ENCODE results near the gene PPP1R13B.
"Not testable (repeated sequence)": the region's sequence is repeated elsewhere in the genome, so short reads cannot be mapped to it uniquely, and the experiment has no call there.

Gene PPP1R13B

DNA sequence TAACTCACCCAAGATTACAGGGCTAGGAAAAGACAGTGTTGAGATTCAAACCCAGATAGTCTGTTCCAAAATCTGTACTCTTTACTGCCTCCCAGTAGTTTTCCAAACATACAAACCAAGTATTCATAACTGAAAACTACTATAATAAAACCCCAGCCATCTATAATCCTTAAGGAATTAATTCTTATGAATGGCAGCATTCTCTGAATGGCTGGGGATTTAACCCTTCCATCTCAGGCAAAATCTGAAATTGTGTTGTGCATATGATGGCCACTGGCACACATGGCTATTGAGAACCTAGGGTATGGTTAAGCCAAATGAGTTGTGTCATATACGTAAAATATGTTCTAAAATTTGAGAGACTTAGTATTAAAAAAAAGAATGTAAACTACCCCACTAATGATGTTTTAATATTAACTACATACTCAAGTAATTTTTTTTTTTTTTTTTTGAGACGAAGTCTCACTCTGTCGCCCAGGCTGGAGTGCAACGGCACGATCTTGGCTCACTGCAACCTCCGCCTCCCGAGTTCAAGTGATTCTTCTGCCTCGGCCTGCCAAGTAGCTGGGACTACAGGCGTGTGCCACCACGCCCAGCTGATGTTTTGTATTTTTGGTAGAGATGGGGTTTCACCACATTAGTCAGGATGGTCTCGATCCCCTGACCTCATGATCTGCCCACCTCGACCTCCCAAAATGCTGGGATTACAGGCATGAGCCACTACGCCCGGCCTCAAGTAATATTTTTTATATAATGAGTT, 16.7 kb downstream of the PPP1R13B start:
- no peak for FAIRE-seq

DNA sequence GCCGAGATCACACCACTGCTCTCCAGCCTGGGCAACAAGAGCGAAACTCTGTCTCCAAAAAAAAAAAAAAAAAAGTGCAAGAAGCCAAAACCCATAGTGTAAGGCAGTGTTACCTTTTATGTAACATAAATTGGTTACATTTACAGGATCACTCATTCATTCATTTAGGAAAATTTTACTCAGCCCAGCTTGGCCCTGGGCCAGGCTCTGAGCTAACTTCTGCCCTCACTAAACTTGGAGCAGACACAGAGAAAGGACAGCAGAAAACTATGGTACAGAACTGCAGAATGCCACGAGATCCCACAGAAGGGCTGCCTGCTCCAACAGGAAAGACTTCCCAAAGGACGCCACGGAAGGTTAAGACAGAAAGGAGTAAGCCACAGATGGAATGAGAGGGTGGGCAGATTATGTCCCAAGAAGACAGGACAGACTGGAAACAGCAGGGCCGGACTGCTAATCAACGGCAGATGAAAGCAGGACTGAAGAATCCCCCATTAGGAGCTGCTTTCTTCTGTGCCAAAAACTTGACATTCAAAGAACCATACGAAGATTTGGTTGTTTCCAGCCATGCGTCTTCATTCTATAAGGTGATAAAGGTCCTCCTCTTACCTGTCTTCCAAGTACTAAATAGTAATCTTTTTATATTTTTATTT, 18.9 kb downstream of the PPP1R13B start:
- FAIRE-seq, result no peak

DNA sequence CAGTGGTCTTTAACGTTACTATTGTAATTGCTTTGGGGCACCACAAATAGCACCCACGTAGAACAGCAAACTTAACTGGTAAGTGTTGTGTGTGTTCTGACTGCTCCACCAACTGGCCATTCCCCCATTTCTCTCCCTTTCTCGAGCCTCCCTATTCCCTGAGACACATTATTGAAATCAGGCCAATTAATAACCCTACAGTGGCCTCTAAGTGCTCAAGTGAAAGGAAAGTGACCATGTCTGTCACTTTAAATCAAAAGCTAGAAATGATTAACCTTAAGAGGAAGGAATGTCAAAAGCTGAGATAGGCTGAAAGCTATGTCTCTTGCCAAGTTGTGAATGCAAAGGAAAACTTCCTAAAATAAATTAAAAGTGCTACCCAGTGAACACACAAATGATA, 22.3 kb downstream of the PPP1R13B start:
- FAIRE-seq, result no peak

DNA sequence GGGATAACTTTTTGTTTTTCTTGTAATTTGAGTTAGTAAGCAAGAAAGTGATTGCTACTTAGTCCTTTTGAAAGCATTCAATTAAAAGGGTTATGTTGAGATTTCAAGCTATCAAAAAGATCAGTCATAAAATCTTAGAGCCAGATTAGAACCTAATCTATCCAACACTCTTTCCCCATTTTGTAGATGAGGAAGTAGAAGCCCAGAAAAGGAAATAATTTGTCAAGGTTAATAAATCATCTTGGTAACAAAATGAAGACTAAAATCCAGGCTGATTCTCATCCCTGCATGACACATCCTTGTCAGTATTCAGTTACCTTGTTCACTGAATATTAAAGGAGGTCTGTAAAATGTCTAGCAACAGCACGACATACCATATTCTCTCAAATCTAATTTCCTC, 26.5 kb downstream of the PPP1R13B start:
- FAIRE-seq, result no peak

DNA sequence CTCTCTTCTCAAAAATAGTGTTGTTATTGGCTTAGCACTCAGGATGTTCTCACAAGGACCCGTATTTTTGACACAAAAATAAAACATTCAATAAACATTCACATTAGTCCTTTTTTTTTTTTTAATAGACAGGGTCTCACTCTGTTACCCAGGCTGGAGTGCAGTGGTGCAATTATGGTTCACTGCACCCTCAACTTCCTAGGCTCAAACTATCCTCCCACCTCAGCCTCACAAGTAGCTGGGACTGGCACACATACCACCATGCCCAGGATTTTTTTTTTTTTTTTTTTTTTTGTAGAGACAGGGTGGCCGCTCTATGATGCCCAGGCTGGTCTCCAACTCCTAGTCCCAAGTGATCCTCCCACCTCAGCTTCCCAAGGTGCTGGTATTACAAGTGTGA, 27.0 kb downstream of the PPP1R13B start:
- FAIRE-seq, result no peak

DNA sequence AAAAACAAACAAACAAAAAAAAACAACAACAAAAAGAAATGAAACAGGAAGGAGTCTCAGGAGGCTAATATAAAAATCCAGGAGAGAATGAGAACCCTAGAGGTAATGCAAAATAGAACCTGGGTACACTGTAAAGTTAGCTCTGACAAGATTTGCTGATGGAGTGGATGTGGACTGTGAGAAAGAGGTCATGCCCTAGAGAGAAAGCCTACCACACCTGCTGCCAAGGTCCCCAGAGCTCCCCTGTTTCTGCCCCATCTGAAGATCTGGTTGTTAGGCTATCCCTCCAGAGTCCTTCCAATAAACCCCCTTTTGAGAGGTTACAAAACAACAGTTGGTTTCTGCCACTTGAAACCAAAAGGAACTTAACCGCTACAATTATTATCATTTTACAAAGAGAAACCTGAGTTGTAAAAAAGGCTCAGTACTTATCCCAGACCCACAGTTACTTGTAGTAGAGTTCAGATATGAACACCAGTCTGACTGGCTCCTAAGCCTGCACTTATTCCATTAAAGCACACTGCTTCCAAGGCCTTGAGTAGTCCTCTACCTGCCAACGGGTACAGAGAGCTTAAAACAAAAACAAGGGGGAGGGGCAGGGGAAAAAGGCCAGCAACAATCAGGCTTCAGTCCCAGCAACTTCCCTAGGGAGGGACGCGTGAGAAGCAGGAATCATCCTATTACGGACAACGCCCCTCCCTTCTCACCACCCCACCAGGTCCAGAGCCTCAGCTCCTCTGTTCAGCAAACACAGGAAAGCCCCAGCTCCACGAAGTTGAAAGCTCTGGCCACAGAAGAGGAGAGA, 27.7 kb downstream of the PPP1R13B start:
- FAIRE-seq, result no peak

DNA sequence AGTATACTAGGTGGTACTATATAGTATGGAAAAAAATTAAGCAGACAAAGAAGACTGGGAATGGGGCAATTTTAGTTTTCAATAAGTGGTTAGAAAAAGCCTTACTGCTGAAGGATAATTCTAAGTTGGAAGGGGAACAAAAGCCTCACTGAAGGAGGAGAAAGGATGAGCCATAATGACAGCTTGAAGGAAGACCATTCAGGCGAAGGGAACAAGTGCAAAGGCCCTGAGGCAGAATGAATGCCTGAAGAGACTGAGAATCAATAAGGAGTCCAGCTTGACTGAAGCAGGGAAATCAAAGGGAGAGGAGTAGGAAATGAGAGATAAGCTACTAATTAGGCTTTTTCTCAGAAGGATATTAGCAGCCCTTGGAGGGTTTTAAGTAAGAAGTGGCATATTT, 28.5 kb downstream of the PPP1R13B start:
- no peak for FAIRE-seq

DNA sequence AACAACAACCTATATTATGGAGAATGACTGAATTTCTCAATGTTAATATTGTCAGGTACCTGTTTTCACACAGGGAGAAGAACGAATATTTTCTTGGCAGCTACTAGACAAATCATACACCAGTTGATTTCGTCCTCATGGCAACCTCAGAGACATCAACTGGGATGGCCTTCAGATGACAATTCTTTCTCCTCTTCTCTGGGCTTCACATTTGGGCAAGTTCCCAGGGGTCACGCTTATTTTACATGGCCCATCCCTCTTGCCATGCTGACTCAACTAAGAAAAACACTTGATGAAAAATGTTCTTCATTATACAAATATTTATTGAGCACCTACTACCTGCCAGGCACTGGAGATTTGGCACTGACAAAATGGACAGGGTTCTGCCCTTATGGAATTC, 29.0 kb downstream of the PPP1R13B start:
- no peak for FAIRE-seq

DNA sequence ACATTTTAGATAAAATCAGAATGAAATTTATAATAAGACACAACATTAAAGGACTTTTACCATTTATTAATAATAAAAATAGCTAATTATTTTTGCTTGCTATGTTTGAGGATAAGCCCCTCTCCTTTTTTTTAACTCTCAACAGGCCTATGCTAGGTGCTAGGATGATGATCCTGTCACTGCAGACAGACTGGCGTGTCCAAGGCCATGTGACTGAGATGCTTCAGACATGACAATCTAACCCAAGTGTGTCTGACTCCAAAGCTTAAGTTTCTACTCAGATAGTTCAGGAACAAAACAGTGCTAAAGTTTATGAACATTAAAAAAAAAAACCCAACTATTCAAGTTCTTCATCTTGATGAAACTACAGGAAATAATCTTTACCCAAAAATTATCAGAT, 29.8 kb downstream of the PPP1R13B start:
- no peak for FAIRE-seq

DNA sequence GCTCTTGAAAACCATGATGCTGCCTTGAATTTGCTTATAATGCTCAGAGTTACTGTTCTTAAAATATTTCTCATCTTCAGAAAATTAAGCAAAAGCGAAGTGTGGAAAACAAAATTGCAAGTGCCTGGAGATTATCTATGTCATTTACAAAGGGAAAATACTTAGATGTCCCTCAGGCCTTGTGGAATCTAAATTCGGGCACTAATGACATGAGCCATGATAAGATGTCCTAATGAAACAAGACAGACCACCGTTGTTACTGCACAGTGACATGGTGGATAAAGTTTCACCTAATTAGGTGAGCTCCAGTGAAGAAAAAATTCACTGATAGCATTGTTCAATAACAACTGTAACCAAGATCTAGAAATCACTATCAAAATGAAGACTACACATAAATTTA, 30.4 kb downstream of the PPP1R13B start:
- no peak for FAIRE-seq

DNA sequence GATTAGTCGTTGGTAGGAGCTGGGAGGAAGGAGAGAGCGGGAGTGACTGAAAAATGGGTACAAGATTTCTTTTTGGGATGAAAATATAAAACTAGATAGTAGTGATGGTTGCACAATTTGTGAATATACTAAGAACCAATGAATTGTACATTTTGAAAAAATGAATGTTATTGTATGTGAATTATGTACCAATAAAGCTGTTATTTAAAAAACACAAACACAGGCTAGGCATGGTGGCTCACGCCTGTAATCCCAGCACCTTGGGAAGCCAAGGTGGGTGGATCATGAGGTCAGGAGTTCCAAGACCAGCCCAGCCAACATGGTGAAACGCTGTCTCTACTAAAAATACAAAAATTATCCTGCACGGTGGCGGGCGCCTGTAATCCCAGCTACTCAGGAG, 32.1 kb downstream of the PPP1R13B start:
- FAIRE-seq, result no peak

DNA sequence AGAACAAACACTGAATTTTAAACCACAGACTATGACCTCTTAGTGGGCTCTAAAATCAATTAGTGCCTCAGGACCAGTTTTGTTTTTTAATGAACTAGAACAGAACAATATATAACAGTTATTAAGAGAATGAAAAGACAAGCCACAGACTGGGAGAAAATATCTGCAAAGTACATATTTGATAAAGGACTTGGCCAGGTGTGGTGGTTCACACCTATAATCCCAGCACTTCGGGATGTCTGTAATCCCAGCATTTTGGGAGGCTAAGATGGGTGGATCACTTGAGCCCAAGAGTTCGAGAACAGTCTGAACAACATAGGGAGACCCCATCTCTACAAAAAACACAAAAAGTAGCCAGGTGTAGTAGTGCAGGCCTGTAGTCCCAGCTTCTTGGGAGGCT, 36.2 kb downstream of the PPP1R13B start:
- no peak for FAIRE-seq

DNA sequence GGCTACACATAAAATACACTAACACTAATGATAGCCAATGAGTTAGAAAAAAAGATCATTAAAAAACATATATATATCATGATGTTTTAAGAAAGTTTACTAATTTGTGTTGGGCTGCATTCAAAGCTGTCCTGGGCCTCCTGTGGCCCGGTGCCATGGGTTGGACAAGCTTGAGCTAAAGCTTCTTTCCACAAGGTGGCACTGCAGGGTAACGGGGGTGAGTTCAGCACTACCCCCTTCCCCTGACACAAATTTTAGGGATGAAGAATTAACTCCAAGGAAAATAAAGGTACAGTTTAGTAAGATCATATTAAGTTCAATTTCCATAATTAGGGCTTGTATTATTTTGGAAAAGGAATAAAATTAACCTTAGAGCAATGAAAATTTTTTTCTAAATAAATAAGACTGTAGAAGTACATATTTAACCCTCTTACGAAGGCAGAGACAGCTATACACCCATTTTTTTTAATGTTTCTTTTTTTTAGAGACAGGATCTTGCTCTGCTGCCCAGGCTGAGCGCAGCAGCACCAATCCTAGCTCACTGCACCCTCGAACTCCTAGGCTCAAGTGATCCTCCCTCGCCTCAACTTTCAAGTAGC, 38.9 kb downstream of the PPP1R13B start:
- FAIRE-seq, result peak; percentile 87

DNA sequence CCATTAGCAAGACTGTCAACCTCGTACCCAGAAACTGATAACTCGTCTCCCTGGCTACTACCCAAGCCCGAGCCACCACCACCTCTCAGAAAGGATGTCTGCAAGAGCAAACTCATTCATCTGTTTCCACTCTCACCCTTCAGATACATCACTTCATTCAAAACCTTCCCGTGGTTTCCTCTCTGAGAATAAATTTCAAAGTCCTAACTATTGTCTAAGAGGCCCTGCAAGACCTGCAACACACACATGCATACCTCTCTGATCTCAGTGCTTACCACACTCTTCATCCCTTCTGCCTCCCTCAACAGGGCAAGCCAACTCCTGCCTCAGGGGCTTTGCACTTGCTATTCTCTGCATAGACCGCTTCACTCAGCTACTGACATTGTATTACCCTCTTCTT, 40.6 kb downstream of the PPP1R13B start:
- FAIRE-seq, result no peak

DNA sequence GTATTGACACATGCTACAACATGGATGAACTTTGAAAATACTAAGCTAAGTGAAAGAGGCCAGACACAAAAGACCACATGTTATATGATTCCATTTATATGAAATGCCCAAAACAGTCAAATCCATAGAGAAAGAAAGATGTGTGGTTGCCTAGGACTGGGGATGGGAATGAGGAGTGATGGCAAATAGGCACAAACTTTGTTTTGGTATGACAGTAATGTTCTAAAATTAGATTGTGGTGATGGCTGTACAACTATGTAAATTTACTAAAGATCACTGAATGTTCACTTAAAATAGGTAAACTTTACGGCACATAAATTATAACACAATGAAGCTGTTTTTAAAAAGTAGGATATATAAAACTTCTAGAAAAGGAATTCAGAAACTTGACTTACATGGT, 41.7 kb downstream of the PPP1R13B start:
- FAIRE-seq, result no peak

DNA sequence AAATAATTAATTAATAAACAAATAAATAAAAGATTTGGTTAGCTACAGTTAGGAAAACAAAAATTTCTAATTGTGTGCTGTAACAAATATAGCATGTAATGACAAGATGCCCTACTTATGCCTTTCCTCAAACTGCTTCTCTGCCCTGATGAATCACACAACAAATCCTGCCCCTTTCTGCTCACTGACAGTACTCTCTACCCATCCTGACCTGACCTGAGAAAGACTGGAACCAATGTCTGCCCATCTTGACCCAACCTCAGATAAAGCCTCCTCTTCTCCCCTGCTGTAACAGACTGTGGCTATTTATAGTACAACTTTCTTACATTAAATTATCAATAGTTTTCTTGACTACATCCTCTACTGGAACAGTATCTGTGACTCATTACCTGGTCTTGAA, 43.7 kb downstream of the PPP1R13B start:
- FAIRE-seq, result no peak

DNA sequence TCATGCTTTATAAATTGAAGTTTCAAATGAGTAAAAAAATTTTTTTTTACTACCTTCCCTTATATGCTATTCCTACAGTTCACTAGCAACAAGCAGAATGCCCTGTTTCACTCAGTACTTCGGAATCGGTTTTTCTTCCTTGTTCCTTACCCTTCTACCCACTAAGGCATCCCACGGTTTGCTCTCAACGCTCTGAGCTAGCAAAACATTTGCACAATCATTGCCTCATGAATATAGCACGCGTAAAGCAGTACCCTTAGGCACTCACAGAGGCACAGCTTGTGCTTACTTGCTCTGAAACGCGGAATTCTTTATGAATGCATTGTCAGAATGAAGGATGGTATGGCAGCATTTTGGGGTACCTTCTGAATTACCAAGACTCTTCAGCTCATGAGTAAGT, 45.0 kb downstream of the PPP1R13B start:
- FAIRE-seq, result no peak

DNA sequence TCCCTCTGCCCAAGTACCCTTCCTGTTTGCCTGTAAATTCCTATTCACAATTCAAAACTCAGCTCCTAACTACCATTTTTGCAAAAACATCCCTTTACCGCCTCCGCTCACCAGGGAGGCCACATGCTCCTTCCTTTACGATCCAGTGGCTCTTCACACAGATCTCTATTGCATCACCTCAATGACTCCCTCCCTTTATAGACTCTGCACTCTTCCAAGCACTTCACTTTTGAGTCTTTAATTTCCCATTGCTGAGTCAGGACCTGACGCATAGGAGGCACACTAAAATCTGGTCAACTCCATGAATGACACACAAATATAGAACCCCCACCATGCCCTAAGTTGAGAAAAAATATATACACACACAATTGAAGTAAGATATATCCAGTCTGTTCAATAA, 45.9 kb downstream of the PPP1R13B start:
- FAIRE-seq, result no peak

DNA sequence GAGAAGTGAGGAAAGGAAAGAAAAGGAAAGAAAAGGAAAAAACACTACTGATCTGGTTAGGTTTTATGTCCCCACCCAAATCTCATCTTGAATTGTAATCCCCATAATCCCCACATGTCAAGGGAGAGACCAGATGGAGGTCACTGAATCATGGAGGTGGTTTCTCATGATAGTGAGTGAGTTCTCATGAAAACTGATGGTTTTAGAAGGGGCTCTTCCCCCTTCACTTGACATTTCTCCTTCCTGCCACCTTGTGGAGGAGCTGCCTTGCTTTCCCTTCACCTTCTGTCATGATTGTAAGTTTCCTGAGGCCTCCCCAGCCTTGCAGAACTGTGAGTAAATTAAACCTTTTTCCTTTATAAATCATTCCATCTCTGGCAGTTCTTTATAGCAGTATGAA, 54.2 kb downstream of the PPP1R13B start:
- not testable (repeated sequence) for FAIRE-seq

DNA sequence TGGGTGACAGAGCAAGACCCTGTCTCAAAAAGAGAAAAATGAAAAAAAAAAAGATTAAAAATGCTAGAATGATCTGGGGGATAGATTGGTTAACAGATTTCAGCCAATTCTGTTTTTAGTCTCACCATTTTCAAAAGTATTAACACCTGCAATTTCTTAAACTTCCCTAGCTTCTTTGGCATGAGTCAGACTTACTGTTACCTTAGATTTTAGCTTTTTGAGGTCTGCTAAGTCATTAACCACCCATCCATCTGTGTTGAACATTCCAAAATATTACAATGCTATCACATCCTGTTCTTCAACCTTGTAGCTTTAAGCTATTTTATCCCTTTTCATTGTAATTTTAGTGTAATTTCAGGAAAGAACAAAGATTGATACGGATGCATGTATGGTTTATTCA, 59.3 kb downstream of the PPP1R13B start:
- no peak for FAIRE-seq

DNA sequence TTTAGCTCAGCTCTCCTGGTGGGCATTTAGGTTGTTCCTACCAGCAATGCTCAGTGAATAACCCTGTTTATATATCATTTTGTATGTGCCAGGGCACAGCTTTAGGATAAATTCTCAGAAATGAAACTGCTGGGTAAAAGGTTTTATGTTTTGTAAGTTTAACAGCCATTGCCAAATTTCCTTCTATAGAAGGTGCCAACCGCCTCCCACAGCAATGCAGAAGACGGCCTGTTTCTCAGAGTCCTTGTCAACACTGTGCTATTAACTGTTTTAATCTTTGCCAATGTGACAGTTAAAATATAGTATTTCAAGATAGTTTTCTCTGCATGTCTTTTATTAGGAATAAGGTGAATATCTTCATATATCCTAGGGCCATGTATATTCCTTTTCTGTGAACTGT, 65.0 kb downstream of the PPP1R13B start:
- FAIRE-seq, result no peak

DNA sequence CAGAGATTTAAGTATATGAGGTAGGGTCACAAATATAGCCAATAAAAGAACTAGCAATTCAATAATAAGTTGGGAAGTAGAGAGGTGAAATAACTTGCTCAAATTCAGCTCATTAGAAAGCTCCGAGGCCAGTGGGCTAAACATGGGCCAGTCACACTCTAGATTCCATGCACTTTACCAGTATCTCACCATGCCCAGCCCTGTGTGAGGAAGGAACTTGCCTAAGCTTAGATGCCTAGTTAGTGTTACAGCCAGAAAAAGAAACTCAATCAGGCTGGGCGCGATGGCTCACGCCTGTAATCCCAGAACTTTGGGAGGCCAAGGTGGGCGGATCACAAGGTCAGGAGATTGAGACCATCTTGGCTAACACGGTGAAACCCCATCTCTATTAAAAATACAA, 71.1 kb downstream of the PPP1R13B start:
- not testable (repeated sequence) for FAIRE-seq

DNA sequence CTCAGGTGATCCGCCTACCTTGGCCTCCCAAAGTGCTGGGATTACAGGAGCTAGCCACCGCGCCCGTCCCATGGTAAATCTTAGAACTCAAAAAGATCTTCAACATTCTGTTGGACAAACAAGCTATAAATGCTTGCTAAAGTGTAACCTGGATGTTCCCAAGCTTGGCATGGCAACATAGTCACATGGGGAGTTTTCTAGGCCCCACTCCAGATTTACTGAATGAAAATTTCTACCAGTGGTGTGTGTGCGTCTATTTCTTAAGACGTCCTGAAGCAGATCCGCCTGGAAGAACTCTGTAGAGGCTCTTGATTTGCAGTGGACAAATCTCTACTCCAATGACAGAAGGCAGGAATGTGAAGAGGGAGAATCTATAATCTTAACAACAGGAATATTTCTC, 71.9 kb downstream of the PPP1R13B start:
- FAIRE-seq, result no peak

DNA sequence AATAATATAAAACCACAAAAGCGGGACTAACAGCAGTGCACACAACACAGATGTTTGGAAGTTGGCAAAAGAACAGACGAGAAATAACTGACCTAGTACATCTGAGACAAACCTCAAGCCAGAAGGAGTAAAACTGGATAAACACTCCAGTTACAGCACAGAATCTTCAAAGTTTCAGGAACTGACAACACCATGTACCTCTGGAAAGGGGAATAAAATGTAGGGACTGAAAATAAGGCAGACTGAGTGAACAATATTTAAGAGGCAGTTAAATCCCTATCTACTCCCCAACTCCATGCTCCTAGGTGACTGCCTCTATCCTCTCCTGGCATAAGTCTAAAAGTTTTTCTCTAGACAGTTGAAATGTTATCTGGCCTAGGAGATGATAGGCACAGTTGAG, 73.9 kb downstream of the PPP1R13B start:
- FAIRE-seq, result no peak

All from G401.6 (cell line).